HCT116 (cell line): Measurements from ENCODE around the gene FRK. TPM values are rescaled to one million over a fixed set of nuclear protein-coding genes. Genes with fewer than 3 reads are reported as not detected.

Source experiments
- ATAC-seq: fragments of 200-7000 bp; cut with Tn5 transposase; 2 replicates; pipeline ENCODE4 v1.9.1; 2020; ENCODE audit warnings: mild to moderate bottlenecking, moderate library complexity
- BruUV-seq: library from RNA; stranded (reverse); fragments of 400-500 nt; replicated peaks from 2 replicates; lab custom pipeline; 2021; lab: Mats Ljungman, UMichigan
- CTCF ChIA-PET: fragments of 300-600 bp; sonication (Branson Sonifier 250); formaldehyde crosslinking; loops from one replicate; lab custom pipeline; 2021; ENCODE audit warnings: antibody characterized with exemption; lab: Charles Lee
- POLR2A ChIA-PET: fragments of 300-600, 350-600 bp; sonication (Branson Sonifier 250); formaldehyde crosslinking; loops from one replicate; lab custom pipeline; 2021; ENCODE audit warnings: antibody characterized with exemption; lab: Charles Lee
- RAD21 ChIA-PET, 2 experiments: fragments of 300-600 bp; sonication (Branson Sonifier 250); formaldehyde crosslinking; loops; one replicate each; lab custom pipeline; 2023; ENCODE audit warnings: low total read pairs in 2 of 2; ENCODE audit not compliant: uncharacterized antibody in 2 of 2, unreplicated experiment in 2 of 2, low non-redundant PET in 1 of 2; lab: Charles Lee
- DNase-seq: peaks from one replicate; pipeline ENCODE4 v3.0.0-alpha.2; 2010; ENCODE audit warnings: low read depth, low spot score
- H2AFZ ChIP-seq: fragments of 200-600 bp; shearing (Covaris generic), sonication (generic); 2 replicates; pipeline ENCODE4 v1.6.1; 2017; ENCODE audit warnings: low read depth, mixed run types, mixed read lengths, antibody characterized with exemption, low read length; ENCODE audit not compliant: poor library complexity, severe bottlenecking
- H3K27ac ChIP-seq: 2 replicates; pipeline ENCODE4 v1.5.1; 2012; ENCODE audit warnings: low read depth, low read length
- H3K27me3 ChIP-seq: fragments of 200-600 bp; sonication (generic); 2 replicates; pipeline ENCODE4 v1.6.1; 2016; ENCODE audit warnings: mixed run types, low read length, mixed read lengths; ENCODE audit not compliant: insufficient read depth
- H3K36me3 ChIP-seq, 2 experiments: fragments of 200-500 bp in 1 of 2; fragments of 200-600 bp in 1 of 2; sonication (Bioruptor generic) in 1 of 2; sonication (generic) in 1 of 2; 2 replicates each; pipeline versions ENCODE4 v1.5.1 to v1.6.1; 2014 to 2016; ENCODE audit warnings: low read length in 2 of 2, inconsistent platforms in 1 of 2, mixed read lengths in 1 of 2, mixed run types in 1 of 2; ENCODE audit not compliant: insufficient read depth in 2 of 2, control insufficient read depth in 1 of 2
- H3K4me1 ChIP-seq, 2 experiments: fragments of 200-600 bp in 1 of 2; sonication (generic) in 1 of 2; 2 replicates each; pipeline versions ENCODE4 v1.5.1 to v1.6.1; 2012 to 2017; ENCODE audit warnings: low read length in 2 of 2, inconsistent platforms in 1 of 2, mild to moderate bottlenecking in 1 of 2, mixed read lengths in 1 of 2, mixed run types in 1 of 2, moderate library complexity in 1 of 2; ENCODE audit not compliant: insufficient read depth in 2 of 2, control insufficient read depth in 1 of 2
- H3K4me2 ChIP-seq: fragments of 200-600 bp; sonication (generic); 2 replicates; pipeline ENCODE4 v1.6.1; 2017; ENCODE audit warnings: mixed run types, low read length, mixed read lengths
- H3K4me3 ChIP-seq, 2 experiments: fragments of 200-600 bp in 1 of 2; sonication (generic) in 1 of 2; replicated peaks in 1 of 2; 2 replicates each; pipeline ENCODE4 v1.5.1; 2011 to 2016; ENCODE audit warnings: low read length in 2 of 2, control low read depth in 1 of 2, low read depth in 1 of 2, mild to moderate bottlenecking in 1 of 2, mixed read lengths in 1 of 2, mixed run types in 1 of 2
- H3K79me2 ChIP-seq: fragments of 200-600 bp; sonication (generic); 2 replicates; pipeline ENCODE4 v1.6.1; 2017; ENCODE audit warnings: mild to moderate bottlenecking, mixed run types, low read length, moderate library complexity, mixed read lengths; ENCODE audit not compliant: insufficient read depth
- H3K9ac ChIP-seq: fragments of 200-600 bp; sonication (generic); 2 replicates; pipeline ENCODE4 v1.6.1; 2016; ENCODE audit warnings: low read length, mixed read lengths
- H3K9me2 ChIP-seq: fragments of 200-600 bp; sonication (generic), shearing (Covaris generic); 2 replicates; pipeline ENCODE4 v1.6.1; 2017; ENCODE audit warnings: mixed run types, mild to moderate bottlenecking, moderate library complexity; ENCODE audit not compliant: insufficient read depth
- H3K9me3 ChIP-seq, 2 experiments: fragments of 200-500 bp in 1 of 2; fragments of 200-600 bp in 1 of 2; sonication (Bioruptor generic) in 1 of 2; sonication (generic) in 1 of 2; 2 replicates each; pipeline ENCODE4 v1.6.1; 2014 to 2017; ENCODE audit warnings: low read length in 2 of 2, mixed read lengths in 2 of 2, inconsistent platforms in 1 of 2, low read depth in 1 of 2, mild to moderate bottlenecking in 1 of 2, mixed run types in 1 of 2, moderate library complexity in 1 of 2; ENCODE audit not compliant: control insufficient read depth in 1 of 2, insufficient read depth in 1 of 2
- H4K20me1 ChIP-seq: fragments of 200-600 bp; sonication (generic), shearing (Covaris generic); 2 replicates; pipeline ENCODE4 v1.6.1; 2017; ENCODE audit warnings: mixed run types, mild to moderate bottlenecking, moderate library complexity; ENCODE audit not compliant: insufficient read depth
- CBX3 ChIP-seq: IDR thresholded peaks from 2 replicates; pipeline ENCODE4 v1.6.1; 2012; ENCODE audit warnings: low read depth
- EGR1 ChIP-seq: IDR thresholded peaks from 2 replicates; pipeline ENCODE4 v1.6.1; 2012; ENCODE audit warnings: low read depth
- ELF1 ChIP-seq: IDR thresholded peaks from 2 replicates; pipeline ENCODE4 v1.6.1; 2012; ENCODE audit warnings: low read depth, borderline replicate concordance
- EZH2 ChIP-seq: fragments of 200-600 bp; sonication (generic); IDR thresholded peaks from 2 replicates; pipeline ENCODE4 v1.6.1; 2017; ENCODE audit warnings: antibody characterized with exemption, mixed run types
- EZH2phosphoT487 ChIP-seq: fragments of 200-600 bp; IDR thresholded peaks from 2 replicates; pipeline ENCODE4 v1.6.1; 2018; ENCODE audit warnings: antibody characterized with exemption, borderline replicate concordance
- SIN3A ChIP-seq: IDR thresholded peaks from 2 replicates; pipeline ENCODE4 v1.6.1; 2012; ENCODE audit warnings: low read depth
- SP1 ChIP-seq: IDR thresholded peaks from 2 replicates; pipeline ENCODE4 v1.6.1; 2012; ENCODE audit warnings: low read depth
- SRF ChIP-seq: IDR thresholded peaks from 2 replicates; pipeline ENCODE4 v1.6.1; 2012; ENCODE audit warnings: low read depth
- TCF7L2 ChIP-seq: IDR thresholded peaks from 2 replicates; pipeline ENCODE4 v1.7.0; 2011; ENCODE audit warnings: borderline replicate concordance, inconsistent platforms; ENCODE audit not compliant: insufficient read depth, insufficient read length; ENCODE audit errors: extremely low read depth
- YY1 ChIP-seq: IDR thresholded peaks from 2 replicates; pipeline ENCODE4 v1.6.1; 2011; ENCODE audit warnings: low read length, low read depth, moderate library complexity, mild to moderate bottlenecking; ENCODE audit not compliant: insufficient replicate concordance; ENCODE audit errors: extremely low read depth
- ZFX ChIP-seq: fragments of 450-650 bp; IDR thresholded peaks from 2 replicates; pipeline ENCODE4 v1.6.1; 2017
- intact Hi-C: fragments of 100-400 bp; cut with micrococcal nuclease; formaldehyde crosslinking; loops from 2 replicates; pipeline ENCODE4 v1.10.0; 2022
- total RNA-seq: library from RNA; stranded (reverse); gene quantifications from one replicate; pipeline ENCODE4 v1.2.1, GENCODE V29; 2021; ENCODE audit not compliant: unreplicated experiment
- TF ChIP-seq, protein P1 (sequence below), 3 experiments: fragments of 200-600 bp in 1 of 3; sonication (generic) in 1 of 3; IDR thresholded peaks in 2 of 3; conservative IDR thresholded peaks in 1 of 3; 2 replicates each; pipeline ENCODE4 v1.5.1; 2012 to 2017; ENCODE audit warnings: low read depth in 2 of 3, low read length in 2 of 3, antibody characterized with exemption in 1 of 3, borderline replicate concordance in 1 of 3, control low read depth in 1 of 3, mild to moderate bottlenecking in 1 of 3, mixed read lengths in 1 of 3, mixed run types in 1 of 3, moderate library complexity in 1 of 3; ENCODE audit not compliant: insufficient read depth in 1 of 3
- TF ChIP-seq, protein P2 (sequence below): IDR thresholded peaks from 2 replicates; pipeline ENCODE4 v1.6.1; 2012
- TF ChIP-seq, protein P3 (sequence below): IDR thresholded peaks from 2 replicates; pipeline ENCODE4 v1.6.1; 2012

Gene FRK
- total RNA-seq, 1 experiment from 2014 or later: 3.7 TPM

DNA sequence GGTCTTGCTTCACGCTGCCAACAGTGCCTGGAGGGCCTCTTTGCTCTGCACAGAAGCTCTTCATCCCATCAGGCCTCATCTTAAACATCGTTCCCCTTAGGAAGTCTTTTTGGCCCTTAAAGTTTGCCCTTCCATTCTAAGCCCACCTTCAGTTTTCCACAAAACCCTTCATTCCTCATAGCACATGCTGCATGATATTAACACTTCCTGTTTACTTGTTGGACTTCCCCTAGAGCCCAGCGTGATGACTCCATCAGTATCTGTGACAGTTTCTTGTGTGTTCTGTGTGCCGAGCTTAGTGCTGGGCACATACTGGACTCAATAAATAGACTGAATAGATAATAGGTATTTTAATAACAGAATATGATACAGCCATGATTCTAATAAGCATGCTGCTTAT, 42.2 kb upstream of the FRK start (continued):
- TF ChIP-seq, protein P1, sequence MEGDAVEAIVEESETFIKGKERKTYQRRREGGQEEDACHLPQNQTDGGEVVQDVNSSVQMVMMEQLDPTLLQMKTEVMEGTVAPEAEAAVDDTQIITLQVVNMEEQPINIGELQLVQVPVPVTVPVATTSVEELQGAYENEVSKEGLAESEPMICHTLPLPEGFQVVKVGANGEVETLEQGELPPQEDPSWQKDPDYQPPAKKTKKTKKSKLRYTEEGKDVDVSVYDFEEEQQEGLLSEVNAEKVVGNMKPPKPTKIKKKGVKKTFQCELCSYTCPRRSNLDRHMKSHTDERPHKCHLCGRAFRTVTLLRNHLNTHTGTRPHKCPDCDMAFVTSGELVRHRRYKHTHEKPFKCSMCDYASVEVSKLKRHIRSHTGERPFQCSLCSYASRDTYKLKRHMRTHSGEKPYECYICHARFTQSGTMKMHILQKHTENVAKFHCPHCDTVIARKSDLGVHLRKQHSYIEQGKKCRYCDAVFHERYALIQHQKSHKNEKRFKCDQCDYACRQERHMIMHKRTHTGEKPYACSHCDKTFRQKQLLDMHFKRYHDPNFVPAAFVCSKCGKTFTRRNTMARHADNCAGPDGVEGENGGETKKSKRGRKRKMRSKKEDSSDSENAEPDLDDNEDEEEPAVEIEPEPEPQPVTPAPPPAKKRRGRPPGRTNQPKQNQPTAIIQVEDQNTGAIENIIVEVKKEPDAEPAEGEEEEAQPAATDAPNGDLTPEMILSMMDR (IDR thresholded peaks at IDR 0.05 in 2 of 3, conservative IDR thresholded peaks at IDR 0.05 in 1 of 3; ENCODE audit: borderline replicate concordance in 1 of 3, insufficient read depth in 1 of 3, low read depth in 2 of 3, low read length in 2 of 3): no peak
- no peak for TF ChIP-seq EZH2
- TF ChIP-seq EGR1: no peak
- no peak for TF ChIP-seq SIN3A

DNA sequence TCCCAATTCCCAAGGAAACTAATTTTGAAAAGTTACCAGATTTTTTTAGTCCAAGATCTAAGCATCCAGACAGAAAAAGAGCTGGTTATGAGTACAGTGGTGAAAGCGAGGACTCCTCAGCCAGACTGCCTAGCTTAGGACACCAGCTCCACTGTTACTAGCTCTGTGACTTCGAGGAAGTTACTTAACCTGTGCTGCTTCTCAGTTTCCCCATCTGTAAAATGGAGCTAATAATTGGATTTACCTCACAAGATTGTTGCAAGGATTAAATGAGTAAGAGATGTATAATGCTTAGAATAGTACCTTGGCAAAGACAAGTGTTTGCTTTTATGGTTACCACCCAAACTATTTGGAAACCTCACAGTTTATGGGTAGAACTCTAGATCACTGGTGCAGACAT, 41.1 kb upstream of the FRK start:
- Histone ChIP-seq H3K4me3 (peak overlapping the region; percentile 71 to 93), H2AFZ (no peak overlapping the region), H4K20me1 (no peaks in the 10 kb centered on the region), H3K9me2 (no peaks in the 10 kb centered on the region), H3K36me3 (no peaks in the 10 kb centered on the region), H3K4me1 (peaks cover 6 to 20% of the 10 kb centered on the region in 2 experiments; a peak in 3 of 4 replicates), H3K4me2 (peak overlapping the region; percentile 92), H3K79me2 (peaks cover 21% of the 10 kb centered on the region), H3K9ac (peak overlapping the region; percentile 93), H3K27ac (peak overlapping the region; percentile 92), H3K27me3 (no peaks in the 10 kb centered on the region), H3K9me3 (no peaks in the 10 kb centered on the region)
- no peak for ATAC-seq
- POLR2A ChIA-PET: interaction anchor here (1.2 to 1.9 kb wide), 3 partner anchors 10 to 90 kb away, joined by 3 to 7 read pairs (median 5); partner anchors contain the start of gene FRK
- DNase-seq: no peak
- BruUV-seq: no TSS peak
- TF ChIP-seq SP1: no peak
- no peak for TF ChIP-seq ZFX
- no peak for TF ChIP-seq SRF
- no peak for TF ChIP-seq EZH2phosphoT487
- TF ChIP-seq, protein P1 (IDR thresholded peaks at IDR 0.05 in 2 of 3, conservative IDR thresholded peaks at IDR 0.05 in 1 of 3; ENCODE audit: borderline replicate concordance in 1 of 3, insufficient read depth in 1 of 3, low read depth in 2 of 3, low read length in 2 of 3): no peak
- TF ChIP-seq CBX3: no peak
- no peak for TF ChIP-seq YY1
- TF ChIP-seq EZH2: no peak
- TF ChIP-seq, protein P2, sequence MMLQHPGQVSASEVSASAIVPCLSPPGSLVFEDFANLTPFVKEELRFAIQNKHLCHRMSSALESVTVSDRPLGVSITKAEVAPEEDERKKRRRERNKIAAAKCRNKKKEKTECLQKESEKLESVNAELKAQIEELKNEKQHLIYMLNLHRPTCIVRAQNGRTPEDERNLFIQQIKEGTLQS: no peak
- TF ChIP-seq, protein P3, sequence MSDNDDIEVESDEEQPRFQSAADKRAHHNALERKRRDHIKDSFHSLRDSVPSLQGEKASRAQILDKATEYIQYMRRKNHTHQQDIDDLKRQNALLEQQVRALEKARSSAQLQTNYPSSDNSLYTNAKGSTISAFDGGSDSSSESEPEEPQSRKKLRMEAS: no peak
- TF ChIP-seq ELF1: no peak
- no peak for TF ChIP-seq TCF7L2
- CTCF ChIA-PET: interaction anchor here (2.0 to 2.9 kb wide), 3 partner anchors 10 to 91 kb away, joined by 5 to 22 read pairs (median 8); no protein-coding TSS in a partner anchor
- intact Hi-C loops: no loop called here
- RAD21 ChIA-PET: no interaction called here
